Fibroblast of lung (primary cell): ENCODE results near the gene MPZL3. TPM values are rescaled to one million over a fixed set of nuclear protein-coding genes. Genes with fewer than 3 reads are reported as not detected.

Experiments used
- DNase-seq, 2 donors: peaks; one replicate each; pipeline versions ENCODE4 v3.0.0 to v3.0.0-alpha.2; 2010; ENCODE audit warnings: low read depth in 2 of 2
- H2AFZ ChIP-seq: 2 replicates; pipeline ENCODE4 v1.5.1; 2012; ENCODE audit warnings: low read length, control low read depth, inconsistent platforms
- H3K27ac ChIP-seq: 2 replicates; pipeline ENCODE4 v1.5.1; 2011; ENCODE audit warnings: low read length, control low read depth; ENCODE audit not compliant: insufficient read depth
- H3K27me3 ChIP-seq: 2 replicates; pipeline ENCODE4 v1.5.1; 2011; ENCODE audit warnings: mild to moderate bottlenecking, low read length; ENCODE audit not compliant: control insufficient read depth, insufficient read depth
- H3K36me3 ChIP-seq: 2 replicates; pipeline ENCODE4 v1.5.1; 2011; ENCODE audit warnings: low read length; ENCODE audit not compliant: control insufficient read depth, insufficient read depth
- H3K4me1 ChIP-seq: 2 replicates; pipeline ENCODE4 v1.5.1; 2011; ENCODE audit warnings: low read length; ENCODE audit not compliant: control insufficient read depth, insufficient read depth; ENCODE audit errors: extremely low read depth
- H3K4me2 ChIP-seq: 2 replicates; pipeline ENCODE4 v1.5.1; 2011; ENCODE audit warnings: low read length, control low read depth; ENCODE audit not compliant: insufficient read depth; ENCODE audit errors: extremely low read depth
- H3K4me3 ChIP-seq, 4 experiments: fragments of 200-600 bp in 1 of 4; sonication (generic) in 1 of 4; replicated peaks in 1 of 4; 2 replicates each; pipeline ENCODE4 v1.5.1; 2011 to 2016; ENCODE audit warnings: low read length in 4 of 4, low read depth in 3 of 4, mild to moderate bottlenecking in 3 of 4, control low read depth in 2 of 4, inconsistent platforms in 1 of 4, mixed read lengths in 1 of 4; ENCODE audit not compliant: insufficient read depth in 1 of 4; ENCODE audit errors: control extremely low read depth in 1 of 4
- H3K79me2 ChIP-seq: 2 replicates; pipeline ENCODE4 v1.5.1; 2012; ENCODE audit warnings: mild to moderate bottlenecking, low read length, inconsistent platforms; ENCODE audit not compliant: control insufficient read depth, insufficient read depth
- H3K9ac ChIP-seq: 2 replicates; pipeline ENCODE4 v1.5.1; 2011; ENCODE audit warnings: mild to moderate bottlenecking, low read length, control low read depth; ENCODE audit not compliant: insufficient read depth
- H3K9me3 ChIP-seq: 2 replicates; pipeline ENCODE4 v1.5.1; 2012; ENCODE audit warnings: low read depth, low read length; ENCODE audit not compliant: control insufficient read depth, insufficient read depth
- H4K20me1 ChIP-seq: 2 replicates; pipeline ENCODE4 v1.5.1; 2011; ENCODE audit warnings: low read length; ENCODE audit not compliant: control insufficient read depth, insufficient read depth; ENCODE audit errors: extremely low read depth
- EZH2 ChIP-seq: IDR thresholded peaks from 2 replicates; pipeline ENCODE4 v1.5.1; 2012; ENCODE audit warnings: low read length, control low read depth, mild to moderate bottlenecking; ENCODE audit errors: missing control alignments
- polyA plus RNA-seq, 2 donors: library from polyadenylated mRNA; depleted of rRNA in 1 of 2; stranded (reverse) in 1 of 2; unstranded in 1 of 2; fragments of >200 nt; gene quantifications; 2 replicates each; pipeline ENCODE4 v1.2.1, GENCODE V29; 2011 to 2012; ENCODE audit warnings: missing spikeins in 1 of 2
- total RNA-seq: library from RNA; depleted of rRNA; stranded (reverse); fragments of >200 nt; gene quantifications from 2 replicates; pipeline ENCODE4 v1.2.1, GENCODE V29; 2014
- TF ChIP-seq, protein P1 (sequence below), 2 donors: IDR thresholded peaks in 1 of 2; conservative IDR thresholded peaks in 1 of 2; 1 replicate in 1 of 2; 2 replicates in 1 of 2; pipeline ENCODE4 v1.5.1; 2011 to 2012; ENCODE audit warnings: low read length in 2 of 2, control low read depth in 1 of 2, inconsistent platforms in 1 of 2, low read depth in 1 of 2, mild to moderate bottlenecking in 1 of 2

The MPZL3 gene
- total and polyA plus RNA-seq, 2 donors (not counting 1 experiment from before 2014, with no cell fraction given): 0.33 to 0.44 TPM

DNA sequence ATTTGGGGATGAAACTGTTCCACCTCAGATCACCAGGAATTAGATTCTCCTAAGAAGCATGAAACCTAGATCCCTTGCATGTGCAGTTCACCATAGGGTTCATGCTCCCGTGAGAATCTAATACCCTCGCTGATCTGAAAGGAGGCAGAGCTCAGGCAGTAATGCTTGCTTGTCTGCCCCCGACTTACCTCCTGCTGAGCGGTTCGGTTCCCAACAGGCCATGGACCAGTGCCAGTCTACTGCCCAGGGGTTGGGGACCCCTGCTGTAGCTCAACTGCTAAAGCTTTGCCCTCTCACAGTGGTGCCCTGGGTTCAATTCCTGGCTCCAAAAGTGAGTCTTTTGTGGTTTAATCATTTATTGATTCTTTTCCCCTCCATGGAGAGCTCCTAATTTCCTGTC, 30.7 kb downstream of the MPZL3 start:
- Histone ChIP-seq H3K9ac (no peak overlapping the region), H2AFZ (no peak overlapping the region), H3K4me1 (no peaks in the 10 kb centered on the region), H3K4me2 (no peak overlapping the region), H3K4me3 (no peak overlapping the region), H3K79me2 (no peaks in the 10 kb centered on the region), H3K27me3 (peaks cover 4% of the 10 kb centered on the region), H3K27ac (no peak overlapping the region), H3K36me3 (no peaks in the 10 kb centered on the region), H4K20me1 (no peaks in the 10 kb centered on the region), H3K9me3 (no peaks in the 10 kb centered on the region)
- TF ChIP-seq, protein P1, sequence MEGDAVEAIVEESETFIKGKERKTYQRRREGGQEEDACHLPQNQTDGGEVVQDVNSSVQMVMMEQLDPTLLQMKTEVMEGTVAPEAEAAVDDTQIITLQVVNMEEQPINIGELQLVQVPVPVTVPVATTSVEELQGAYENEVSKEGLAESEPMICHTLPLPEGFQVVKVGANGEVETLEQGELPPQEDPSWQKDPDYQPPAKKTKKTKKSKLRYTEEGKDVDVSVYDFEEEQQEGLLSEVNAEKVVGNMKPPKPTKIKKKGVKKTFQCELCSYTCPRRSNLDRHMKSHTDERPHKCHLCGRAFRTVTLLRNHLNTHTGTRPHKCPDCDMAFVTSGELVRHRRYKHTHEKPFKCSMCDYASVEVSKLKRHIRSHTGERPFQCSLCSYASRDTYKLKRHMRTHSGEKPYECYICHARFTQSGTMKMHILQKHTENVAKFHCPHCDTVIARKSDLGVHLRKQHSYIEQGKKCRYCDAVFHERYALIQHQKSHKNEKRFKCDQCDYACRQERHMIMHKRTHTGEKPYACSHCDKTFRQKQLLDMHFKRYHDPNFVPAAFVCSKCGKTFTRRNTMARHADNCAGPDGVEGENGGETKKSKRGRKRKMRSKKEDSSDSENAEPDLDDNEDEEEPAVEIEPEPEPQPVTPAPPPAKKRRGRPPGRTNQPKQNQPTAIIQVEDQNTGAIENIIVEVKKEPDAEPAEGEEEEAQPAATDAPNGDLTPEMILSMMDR (conservative IDR thresholded peaks at IDR 0.05 in 1 of 2, IDR thresholded peaks at IDR 0.05 in 1 of 2; ENCODE audit: low read depth in 1 of 2, low read length in 2 of 2): no peak
- TF ChIP-seq EZH2: no peak
- no peak for DNase-seq

DNA sequence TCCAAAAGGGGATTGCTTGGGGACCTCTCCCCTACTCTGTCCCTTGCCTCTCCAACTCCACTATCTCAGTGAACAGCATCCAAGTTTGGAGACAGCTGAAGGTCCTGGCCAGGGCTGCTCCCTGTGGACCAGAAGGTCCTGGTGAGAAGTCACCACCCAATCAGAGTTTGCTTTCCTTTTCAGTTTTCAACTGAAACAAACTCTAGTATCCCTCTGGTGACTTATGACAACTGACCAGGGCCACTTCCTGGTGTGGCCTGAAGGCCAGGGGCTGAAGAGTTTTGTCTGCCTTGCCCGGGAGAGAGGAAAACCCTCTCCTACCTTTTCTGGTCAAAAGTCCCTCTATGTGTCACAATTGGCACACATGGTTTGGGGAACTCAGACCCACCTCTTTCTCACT, 32.4 kb downstream of the MPZL3 start:
- no peak overlapping the region for H3K9ac ChIP-seq
- H4K20me1 ChIP-seq: no peaks in the 10 kb centered on the region
- H2AFZ ChIP-seq: no peak overlapping the region
- no peak for TF ChIP-seq EZH2
- TF ChIP-seq, protein P1 (conservative IDR thresholded peaks at IDR 0.05 in 1 of 2, IDR thresholded peaks at IDR 0.05 in 1 of 2; ENCODE audit: low read depth in 1 of 2, low read length in 2 of 2): no peak
- H3K4me3 ChIP-seq: no peak overlapping the region
- H3K79me2 ChIP-seq: no peaks in the 10 kb centered on the region
- H3K4me2 ChIP-seq: no peak overlapping the region
- H3K36me3 ChIP-seq: no peaks in the 10 kb centered on the region
- H3K4me1 ChIP-seq: no peaks in the 10 kb centered on the region
- peaks cover 4% of the 10 kb centered on the region for H3K27me3 ChIP-seq
- H3K27ac ChIP-seq: no peak overlapping the region
- DNase-seq: no peak
- no peaks in the 10 kb centered on the region for H3K9me3 ChIP-seq

DNA sequence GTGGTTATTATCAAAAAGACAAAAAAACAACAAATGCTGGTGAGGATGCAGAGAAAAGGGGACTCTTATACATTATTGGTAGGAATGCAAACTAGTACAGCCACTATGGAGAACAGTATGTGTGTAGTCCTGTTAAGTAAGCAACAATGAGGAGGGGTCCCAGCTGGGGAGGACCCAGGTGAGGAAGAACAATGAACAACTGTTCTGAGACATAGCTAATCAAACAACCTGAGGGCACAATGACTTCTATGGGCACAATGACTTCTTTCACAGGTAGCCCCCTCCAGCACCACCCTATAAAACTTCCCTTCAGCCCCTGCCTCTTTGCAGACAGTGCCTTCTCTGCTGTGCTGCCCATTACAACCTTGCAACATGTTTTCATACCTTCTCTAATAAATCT, 32.9 kb downstream of the MPZL3 start:
- H3K4me3 ChIP-seq: no peak overlapping the region
- peaks cover 4% of the 10 kb centered on the region for H3K27me3 ChIP-seq
- H3K9me3 ChIP-seq: no peaks in the 10 kb centered on the region
- no peaks in the 10 kb centered on the region for H3K4me1 ChIP-seq
- no peaks in the 10 kb centered on the region for H3K79me2 ChIP-seq
- H4K20me1 ChIP-seq: no peaks in the 10 kb centered on the region
- H3K36me3 ChIP-seq: no peaks in the 10 kb centered on the region
- H3K27ac ChIP-seq: no peak overlapping the region
- H2AFZ ChIP-seq: no peak overlapping the region
- DNase-seq: no peak
- no peak overlapping the region for H3K9ac ChIP-seq
- TF ChIP-seq, protein P1 (conservative IDR thresholded peaks at IDR 0.05 in 1 of 2, IDR thresholded peaks at IDR 0.05 in 1 of 2; ENCODE audit: low read depth in 1 of 2, low read length in 2 of 2): no peak
- TF ChIP-seq EZH2: no peak
- no peak overlapping the region for H3K4me2 ChIP-seq
